Ovary (tissue), 9 donors: ENCODE results near the gene SAP30L. TPM values are rescaled to one million over a fixed set of nuclear protein-coding genes. Genes with fewer than 3 reads are reported as not detected.

Source experiments
- DNase-seq, 5 donors: peaks; one replicate each; pipeline ENCODE4 v3.0.0-alpha.2; 2019 to 2020
- H3K27ac ChIP-seq, 2 donors: fragments of 200-600 bp; one replicate each; pipeline versions ENCODE4 v1.5.1 to v1.8.0; 2019 to 2022
- H3K27me3 ChIP-seq: fragments of 200-600 bp; one replicate; pipeline ENCODE4 v1.8.0; 2022
- H3K36me3 ChIP-seq: fragments of 200-600 bp; sonication (generic); one replicate; pipeline ENCODE4 v1.5.1; 2019
- H3K4me1 ChIP-seq: one replicate; pipeline ENCODE4 v1.8.1; 2013; ENCODE audit warnings: mild to moderate bottlenecking, moderate library complexity; ENCODE audit not compliant: insufficient read depth
- H3K4me3 ChIP-seq: fragments of 200-600 bp; sonication (generic); one replicate; pipeline ENCODE4 v1.5.1; 2017
- H3K9me3 ChIP-seq, 2 donors: fragments of 200-600 bp in 1 of 2; sonication (generic) in 1 of 2; one replicate each; pipeline versions ENCODE4 v1.5.1 to v1.8.1; 2013 to 2019; ENCODE audit warnings: mild to moderate bottlenecking in 1 of 2, moderate library complexity in 1 of 2
- EP300 ChIP-seq: sonication (generic); formaldehyde crosslinking; IDR thresholded peaks from one replicate; pipeline ENCODE4 v1.6.1; 2017; ENCODE audit warnings: antibody characterized with exemption
- POLR2A ChIP-seq: fragments of 450-650 bp; IDR thresholded peaks from one replicate; pipeline ENCODE4 v1.6.1; 2017; ENCODE audit warnings: antibody characterized with exemption, mild to moderate bottlenecking, moderate library complexity
- whole genome bisulfite sequencing, 3 donors: extraction: QIAGEN DNeasy Blood & Tissue Kit in 1 of 3; methylation state at CpG; one replicate each; pipeline versions ENCODE4 v1.1.5 to v1.1.7; 2013 to 2017; 5-methylcytosine and 5-hydroxymethylcytosine counted together
- intact Hi-C, 4 donors: fragments of 100-400 bp; cut with DNase I; formaldehyde crosslinking; loops; one replicate each; pipeline versions ENCODE4 v1.11.0 to v1.15.1; 2022 to 2023
- polyA plus RNA-seq, 2 donors: library from polyadenylated mRNA; stranded (reverse); fragments of 200-250 nt in 1 of 2; fragments of 350-450 nt in 1 of 2; fragmentation: Illumina TruSeq in 1 of 2; extraction: RNeasy Lipid Tissue Mini Kit (QIAGEN cat#74804) in 1 of 2; gene quantifications; one replicate each; pipeline ENCODE4 v1.2.3, GENCODE V29; 2013 to 2014
- total RNA-seq, 7 donors: library from RNA; depleted of rRNA in 2 of 7; stranded (reverse); fragments of >200 nt in 2 of 7; fragmentation: NEBNext Ultra II Directional in 3 of 7; extraction: Animal tissue kit (Norgen Biotek cat#: 25700) in 3 of 7; gene quantifications; one replicate each; pipeline versions ENCODE4 v1.1.0 to v1.2.4, GENCODE V29; 2016 to 2023
- TF ChIP-seq, protein P1 (sequence below), 3 donors: fragments of 450-650 bp in 2 of 3; fragments of 200-600 bp in 1 of 3; IDR thresholded peaks; one replicate each; pipeline versions ENCODE4 v1.5.1 to v1.8.0; 2016 to 2022; ENCODE audit warnings: antibody characterized with exemption in 3 of 3, mild to moderate bottlenecking in 1 of 3
- donor health status: DM: no; HTN: no; CAD: no; lungs with moderate emphysema.
- donor health status: DM: no; HTN: no; CAD: no.
- donor health status: Bipolar disorder and iron deficiency.
- donor health status: DM: yes; HTN: yes; CAD: no.
- donor health status: DM: no; HTN: no; CAD: no.
- donor health status: DM: yes; HTN: yes; CAD: no.

The SAP30L gene
- total and polyA plus RNA-seq, 9 donors, result 18.7 to 63.1 (median 41.5) TPM

DNA sequence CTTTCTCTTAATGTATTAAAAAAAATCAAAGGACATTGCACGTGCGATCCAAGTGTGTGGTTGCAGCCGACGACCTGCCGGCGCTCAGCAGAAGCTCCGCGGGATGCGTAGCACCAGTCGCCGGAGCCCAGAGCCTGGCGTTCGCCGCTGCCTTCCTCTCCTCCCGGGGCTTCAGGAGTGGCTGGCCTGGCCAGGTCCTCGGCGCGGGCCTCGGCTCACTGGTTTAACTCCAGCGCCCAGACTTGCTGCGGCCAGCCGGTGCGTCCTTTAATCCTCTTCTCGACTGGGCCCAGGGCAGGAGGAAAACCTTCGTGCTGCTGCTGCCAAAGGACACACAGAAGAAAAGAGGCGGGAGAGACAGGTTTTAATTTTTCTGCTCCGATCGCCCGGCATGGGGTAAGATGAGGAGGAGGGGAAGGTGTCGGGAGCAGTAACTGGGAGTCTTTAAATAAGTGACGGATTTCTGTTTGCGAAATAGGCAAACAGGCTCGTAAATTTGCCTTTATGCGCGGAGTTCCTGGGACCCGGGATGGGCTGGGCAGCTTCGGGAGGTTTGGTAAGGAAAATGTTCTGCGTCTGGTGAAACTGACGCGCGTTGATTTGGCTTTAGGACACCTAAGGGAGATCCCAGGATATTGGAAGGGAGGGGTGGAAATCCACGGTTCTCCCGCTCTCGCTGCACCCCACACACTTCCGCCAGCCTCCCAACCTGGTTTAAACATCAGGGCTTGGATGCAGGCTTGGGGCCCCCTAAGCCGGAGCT, 30.0 kb downstream of the SAP30L start:
- WGBS, 3 donors, result 10 to 13% (median 10%) methylated on average over 45 to 46 of the region's 46 CpGs
- DNase-seq, result no peak
- Histone ChIP-seq H3K9me3 (no peaks in the 10 kb centered on the region), H3K27me3 (peaks cover 15% of the 10 kb centered on the region), H3K36me3 (no peaks in the 10 kb centered on the region), H3K4me1 (peaks cover 8% of the 10 kb centered on the region), H3K27ac (no peak overlapping the region), H3K4me3 (no peak overlapping the region)
- TF ChIP-seq, protein P1, sequence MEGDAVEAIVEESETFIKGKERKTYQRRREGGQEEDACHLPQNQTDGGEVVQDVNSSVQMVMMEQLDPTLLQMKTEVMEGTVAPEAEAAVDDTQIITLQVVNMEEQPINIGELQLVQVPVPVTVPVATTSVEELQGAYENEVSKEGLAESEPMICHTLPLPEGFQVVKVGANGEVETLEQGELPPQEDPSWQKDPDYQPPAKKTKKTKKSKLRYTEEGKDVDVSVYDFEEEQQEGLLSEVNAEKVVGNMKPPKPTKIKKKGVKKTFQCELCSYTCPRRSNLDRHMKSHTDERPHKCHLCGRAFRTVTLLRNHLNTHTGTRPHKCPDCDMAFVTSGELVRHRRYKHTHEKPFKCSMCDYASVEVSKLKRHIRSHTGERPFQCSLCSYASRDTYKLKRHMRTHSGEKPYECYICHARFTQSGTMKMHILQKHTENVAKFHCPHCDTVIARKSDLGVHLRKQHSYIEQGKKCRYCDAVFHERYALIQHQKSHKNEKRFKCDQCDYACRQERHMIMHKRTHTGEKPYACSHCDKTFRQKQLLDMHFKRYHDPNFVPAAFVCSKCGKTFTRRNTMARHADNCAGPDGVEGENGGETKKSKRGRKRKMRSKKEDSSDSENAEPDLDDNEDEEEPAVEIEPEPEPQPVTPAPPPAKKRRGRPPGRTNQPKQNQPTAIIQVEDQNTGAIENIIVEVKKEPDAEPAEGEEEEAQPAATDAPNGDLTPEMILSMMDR (IDR thresholded peaks at IDR 0.05), result no peak
- TF ChIP-seq EP300, result no peak
- TF ChIP-seq POLR2A, result no peak
- intact Hi-C loops, result loop anchor here in 1 of 4 donors (10.0 kb wide), 1 partner anchor 149 kb away; no protein-coding TSS in a partner anchor

DNA sequence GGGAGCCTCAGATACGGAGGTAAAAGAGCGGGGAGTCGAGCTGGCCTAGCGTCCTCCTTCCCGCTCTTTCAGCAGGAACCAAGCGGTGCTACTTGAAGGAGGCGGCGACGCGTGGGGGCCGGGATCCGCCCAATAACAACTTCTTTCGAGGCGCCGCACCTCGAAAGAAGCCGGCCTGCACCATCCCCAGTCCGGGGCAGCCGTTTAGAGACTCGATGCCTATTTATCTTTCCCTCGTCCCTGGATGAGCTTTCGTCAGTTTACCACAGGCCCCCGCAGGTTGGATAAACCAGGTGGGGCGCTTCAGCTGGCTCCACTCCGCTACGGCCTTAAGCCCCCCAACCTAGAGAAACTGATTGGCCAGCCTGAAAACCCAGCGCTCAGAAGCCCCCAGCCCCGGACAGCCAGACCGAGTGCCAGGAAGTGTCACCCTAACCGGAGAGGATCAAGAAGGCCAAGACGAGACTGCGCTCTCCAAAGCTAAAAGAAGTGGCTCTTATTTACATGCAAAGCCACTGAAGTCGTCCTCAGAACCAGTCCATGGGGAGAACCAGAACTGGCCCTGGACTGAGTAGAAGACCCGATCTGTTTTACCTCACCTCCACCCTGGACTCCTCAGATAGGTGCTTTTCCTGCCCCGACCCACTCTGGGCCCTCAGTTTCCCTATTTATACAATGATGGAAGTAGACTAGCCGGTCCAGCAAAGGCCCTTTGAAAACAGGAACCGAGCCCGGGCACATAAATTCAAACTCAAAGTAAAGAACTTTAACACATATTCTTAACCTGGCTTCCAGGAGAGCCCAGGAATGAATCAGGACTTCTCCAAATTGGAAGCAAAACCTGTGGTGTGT, 30.8 kb downstream of the SAP30L start:
- intact Hi-C loops, result loop anchor here in 1 of 4 donors (10.0 kb wide), 1 partner anchor 148 kb away; no protein-coding TSS in a partner anchor
- Histone ChIP-seq H3K9me3 (no peaks in the 10 kb centered on the region), H3K27me3 (peaks cover 15% of the 10 kb centered on the region), H3K36me3 (no peaks in the 10 kb centered on the region), H3K27ac (no peak overlapping the region), H3K4me1 (peaks cover 8% of the 10 kb centered on the region), H3K4me3 (peak overlapping the region; percentile 35)
- TF ChIP-seq, protein P1 (IDR thresholded peaks at IDR 0.05), result no peak
- TF ChIP-seq EP300 (no peak), POLR2A (no peak)
- 4 to 7% (median 6%) methylated on average over 35 to 38 of the region's 38 CpGs for WGBS, 3 donors
- no peak for DNase-seq

GRCh38 chr5:154477382-154478223, 31.8 kb downstream of the SAP30L start:
- no peak overlapping the region for H3K27ac ChIP-seq

More at GRCh38 chr5:154477382-154478223, 31.8 kb downstream of the SAP30L start:
- Histone ChIP-seq H3K4me1 (peaks cover 8% of the 10 kb centered on the region), H3K36me3 (no peaks in the 10 kb centered on the region), H3K9me3 (no peaks in the 10 kb centered on the region), H3K4me3 (peak overlapping the region; percentile 35), H3K27me3 (peaks cover 15% of the 10 kb centered on the region)
- TF ChIP-seq POLR2A, result no peak
- TF ChIP-seq, protein P1 (IDR thresholded peaks at IDR 0.05), result no peak
- no peak for TF ChIP-seq EP300
- 2 to 4% (median 2%) methylated on average over 61 to 68 of the region's 68 CpGs for WGBS, 3 donors
- intact Hi-C loops, result loop anchor here in 1 of 4 donors (10.0 kb wide), 1 partner anchor 147 kb away; no protein-coding TSS in a partner anchor
- no peak for DNase-seq
